Stimulated activated CD4-positive, alpha-beta T cell treated with anti-CD3 and anti-CD28 coated beads, Interleukin-15, amount 100 ng/mL, for 48 hours (primary cell): ENCODE results near the gene TAF11L5.
"Not testable (repeated sequence)": the region's sequence is repeated elsewhere in the genome, so short reads cannot be mapped to it uniquely, and the experiment has no call there.

Source experiments
- DNase-seq, 2 donors: peaks; one replicate each; pipeline ENCODE4 v3.0.0-alpha.2; 2020; ENCODE audit warnings: low read depth in 2 of 2

TAF11L5 gene

DNA sequence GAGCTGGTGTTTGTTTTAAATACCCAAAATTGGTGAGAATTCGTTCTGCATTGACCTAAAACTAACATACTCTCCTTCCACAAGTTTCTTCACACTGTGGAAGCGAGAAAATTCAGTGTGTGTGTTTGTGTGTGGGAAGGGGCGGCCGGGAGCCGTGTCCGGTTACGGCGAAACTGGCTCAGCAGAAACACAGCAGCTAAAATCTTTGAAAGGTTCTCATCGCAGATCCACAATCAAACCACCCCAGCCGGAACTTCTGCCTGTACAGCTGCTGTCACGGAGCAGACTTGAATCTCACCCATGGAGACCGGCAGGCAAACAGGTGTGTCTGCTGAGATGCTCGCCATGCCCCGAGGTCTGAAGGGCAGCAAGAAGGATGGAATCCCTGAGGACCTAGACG is at the start of gene TAF11L5:
Gene TAF11L5 (plus strand): TSS at position 301 of the 400 bp plus-strand sequence.
- not testable (repeated sequence) for DNase-seq

DNA sequence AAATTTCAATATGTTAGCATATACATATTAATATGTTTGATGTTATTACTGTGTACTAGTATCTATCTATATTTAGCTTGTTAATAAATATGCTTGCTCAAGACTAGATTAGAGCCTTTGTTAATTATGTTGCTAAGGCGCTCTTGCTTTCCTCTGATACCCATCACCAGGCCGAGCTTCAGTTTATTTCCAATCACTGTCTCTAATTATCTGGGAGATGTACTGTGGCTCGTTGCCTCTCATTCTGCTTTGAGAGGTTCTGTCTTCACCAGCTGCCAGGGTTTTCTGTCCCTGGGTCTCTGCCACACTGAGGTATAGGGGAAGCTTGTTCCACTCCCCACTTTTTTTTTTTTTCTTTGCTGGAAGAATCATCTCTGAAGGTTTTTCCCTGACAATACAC is 48.0 kb upstream of the TAF11L5 start:
- no peak for DNase-seq

DNA sequence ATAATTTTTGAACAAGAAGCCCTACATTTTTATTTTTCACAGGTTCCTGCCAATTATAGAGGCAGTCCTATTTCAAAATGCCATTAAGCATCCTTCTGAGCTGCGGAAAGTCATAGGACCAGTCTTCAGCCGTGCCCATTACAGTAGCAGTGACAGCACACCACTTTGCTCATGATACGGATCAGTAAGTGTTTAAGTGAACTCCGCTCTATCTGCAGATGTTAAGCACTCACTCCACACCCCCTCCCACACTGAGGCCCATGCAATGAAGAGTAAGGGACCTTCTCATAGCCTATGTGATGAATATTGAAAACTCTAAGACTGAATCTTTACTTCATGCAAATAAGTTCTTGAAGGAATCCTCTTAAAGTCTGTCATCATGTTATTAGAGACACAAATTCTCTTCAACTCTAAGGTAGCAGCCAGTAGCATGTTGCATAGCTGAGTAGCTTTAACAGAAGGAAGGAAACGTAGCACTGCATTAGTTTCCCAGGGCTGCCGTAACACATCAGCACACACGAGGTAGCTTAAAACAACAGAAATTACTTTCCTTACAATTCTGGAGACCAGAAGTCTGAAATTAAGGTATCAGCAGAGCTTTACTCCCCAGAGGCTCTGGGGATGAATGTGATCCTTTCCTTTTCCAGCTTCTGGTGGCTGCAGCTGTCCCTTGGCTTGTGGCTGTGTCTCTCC is 47.3 kb upstream of the TAF11L5 start:
- DNase-seq, result no peak

DNA sequence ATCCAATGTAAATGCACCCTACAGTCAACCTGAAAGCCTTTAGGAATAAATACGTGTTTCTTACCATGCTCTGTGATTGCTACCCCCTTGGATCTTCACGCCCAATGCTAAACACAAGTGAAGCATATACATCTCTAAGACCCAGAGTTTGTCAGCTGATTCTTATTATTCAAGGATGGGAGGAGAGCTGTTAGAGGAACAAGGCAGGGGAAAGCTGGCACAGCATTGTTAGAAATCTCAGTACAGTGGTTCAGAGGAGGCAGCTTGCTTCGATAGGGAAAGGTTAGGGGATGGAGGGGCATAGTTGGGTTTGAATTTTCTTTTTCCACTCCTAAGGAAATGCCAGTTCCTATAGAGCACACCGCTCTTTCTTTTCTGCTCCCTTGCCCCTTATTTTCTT is 43.7 kb upstream of the TAF11L5 start:
- no peak for DNase-seq

DNA sequence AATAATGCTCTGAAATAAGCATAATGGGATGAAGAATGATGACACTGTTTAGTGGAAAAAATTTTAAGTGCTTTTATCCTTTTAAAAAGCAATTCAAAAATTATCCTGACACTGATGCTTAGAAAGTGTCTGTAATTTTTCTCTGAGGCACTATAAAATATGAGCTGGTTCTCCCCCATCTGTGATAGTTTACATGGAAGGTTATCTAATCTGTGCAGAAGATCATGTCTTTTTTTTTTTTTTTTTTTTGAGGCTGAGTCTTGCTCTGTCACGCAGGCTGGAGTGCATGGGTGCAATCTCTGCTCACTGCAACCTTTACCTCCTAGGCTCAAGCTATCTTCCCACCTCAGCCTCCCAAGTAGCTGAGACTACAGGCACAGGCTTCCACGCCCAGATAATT is 42.2 kb upstream of the TAF11L5 start:
- no peak for DNase-seq

DNA sequence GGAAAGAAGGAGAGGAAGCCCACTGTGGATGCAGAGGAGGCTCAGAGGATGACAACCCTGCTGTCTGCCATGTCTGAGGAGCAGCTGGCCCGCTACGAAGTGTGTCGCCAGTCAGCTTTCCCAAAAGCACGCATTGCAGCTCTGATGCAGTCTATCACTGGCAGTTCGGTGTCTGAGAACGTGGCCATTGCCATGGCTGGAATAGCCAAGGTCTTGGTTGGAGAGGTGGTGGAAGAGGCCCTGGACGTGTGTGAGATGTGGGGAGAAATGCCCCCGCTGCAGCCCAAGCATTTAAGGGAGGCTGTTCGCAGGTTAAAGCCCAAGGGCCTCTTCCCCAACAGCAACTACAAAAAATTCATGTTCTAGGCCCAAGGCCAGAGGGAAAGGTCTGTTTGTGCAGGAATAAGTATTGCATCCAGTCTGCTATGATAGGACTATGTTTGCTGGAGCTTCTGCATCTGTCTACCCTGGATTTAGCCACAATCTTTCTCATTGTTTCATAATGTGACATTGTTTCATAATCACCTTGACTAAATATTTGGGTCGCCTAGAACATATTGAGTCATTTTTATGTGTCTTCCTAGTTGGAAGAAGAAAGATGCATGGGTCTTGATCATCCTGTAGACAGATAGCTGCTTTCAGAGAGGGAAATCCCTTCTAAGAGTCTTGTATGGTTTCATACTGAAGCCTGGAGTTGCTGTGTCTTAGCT is 38.4 kb upstream of the TAF11L5 start:
- DNase-seq, result not testable (repeated sequence)

DNA sequence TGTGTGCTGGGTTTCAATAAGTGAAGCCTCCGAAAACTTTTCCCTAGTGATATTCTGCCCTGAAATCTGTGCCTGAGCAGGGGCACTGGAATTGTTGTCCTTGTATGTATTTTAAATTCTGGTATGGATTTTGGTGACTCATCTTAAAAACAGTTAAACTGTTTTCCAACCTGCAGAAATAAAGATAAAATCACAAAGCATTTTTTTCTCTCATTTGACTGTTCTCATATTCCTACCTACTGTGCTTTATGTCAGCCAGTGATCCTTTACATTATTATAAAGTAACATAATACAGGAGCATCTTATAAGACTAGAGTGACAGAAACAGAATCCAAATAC is 37.9 kb upstream of the TAF11L5 start:
- no peak for DNase-seq

DNA sequence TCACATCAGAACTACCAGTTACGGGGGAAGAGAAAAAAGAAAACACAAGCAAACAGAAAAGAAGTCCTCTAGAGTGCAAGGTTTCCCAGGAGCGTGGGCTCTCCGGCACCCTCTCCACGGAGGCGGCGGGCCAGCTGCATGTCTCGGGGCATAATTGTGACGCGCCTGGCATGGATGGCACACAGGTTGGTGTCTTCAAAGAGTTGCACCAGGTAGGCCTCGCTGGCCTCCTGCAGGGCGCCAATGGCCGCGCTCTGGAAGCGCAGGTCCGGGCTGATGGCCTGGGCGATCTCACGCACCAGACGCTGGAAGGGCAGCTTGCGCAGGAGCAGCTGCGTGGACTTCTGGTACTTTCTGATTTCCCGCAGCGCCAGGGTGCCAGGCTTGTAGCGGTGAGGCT is 33.8 kb upstream of the TAF11L5 start:
- not testable (repeated sequence) for DNase-seq

DNA sequence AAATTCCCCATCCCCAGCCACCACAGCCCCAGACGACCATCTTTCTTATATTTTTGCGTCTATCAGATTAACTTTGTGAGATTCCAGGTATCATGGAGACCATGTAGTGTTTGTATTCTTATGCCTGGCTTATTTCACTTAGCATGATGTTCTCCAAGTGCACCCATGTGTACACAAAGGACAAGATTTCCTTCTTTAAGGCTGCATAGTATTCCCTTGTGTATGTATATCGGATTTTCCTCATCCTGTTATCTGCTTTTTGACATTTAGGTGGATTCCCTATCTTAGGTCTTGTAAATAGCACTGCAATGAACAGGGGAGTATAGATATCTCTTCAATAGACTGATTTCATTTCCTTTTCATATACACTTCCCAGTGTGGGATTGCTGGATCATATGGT is 32.3 kb upstream of the TAF11L5 start:
- no peak for DNase-seq

DNA sequence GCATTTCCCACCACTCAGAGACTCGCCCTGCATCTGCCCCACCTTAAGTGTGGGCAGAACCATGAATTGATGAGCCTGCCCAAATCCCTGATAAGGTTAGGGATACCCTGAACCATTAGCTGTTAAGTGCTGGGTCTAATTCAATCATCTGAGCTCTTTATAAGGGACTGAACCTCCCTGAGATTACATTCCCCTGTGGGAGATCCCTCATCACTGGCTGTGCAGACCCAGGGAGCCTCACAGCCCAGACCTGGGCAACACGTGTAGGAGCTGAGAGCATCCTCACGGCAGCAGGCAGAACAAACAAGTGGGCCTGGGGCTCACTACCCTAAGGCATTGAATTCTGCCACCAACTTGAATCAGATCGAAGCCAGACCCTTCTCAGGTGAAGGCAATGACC is 27.6 kb upstream of the TAF11L5 start:
- no peak for DNase-seq

DNA sequence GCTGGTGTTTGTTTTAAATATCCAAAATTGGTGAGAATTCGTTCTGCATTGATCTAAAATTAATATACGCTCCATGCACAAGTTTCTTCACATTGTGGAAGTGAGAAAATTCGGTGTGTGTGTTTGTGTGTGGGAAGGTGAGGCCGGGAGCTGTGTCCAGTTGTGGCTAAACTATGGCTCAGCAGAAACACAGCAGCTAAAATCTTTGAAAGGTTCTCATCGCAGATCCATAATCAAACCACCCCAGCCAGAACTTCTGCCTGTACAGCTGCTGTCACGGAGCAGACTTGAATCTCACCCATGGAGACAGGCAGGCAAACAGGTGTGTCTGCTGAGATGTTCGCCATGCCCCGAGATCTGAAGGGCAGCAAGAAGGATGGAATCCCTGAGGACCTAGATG is 27.1 kb upstream of the TAF11L5 start, which contains the start of gene TAF11L2:
Gene TAF11L2 (plus strand): TSS at position 301 of the 400 bp plus-strand sequence.
- DNase-seq, result not testable (repeated sequence)

DNA sequence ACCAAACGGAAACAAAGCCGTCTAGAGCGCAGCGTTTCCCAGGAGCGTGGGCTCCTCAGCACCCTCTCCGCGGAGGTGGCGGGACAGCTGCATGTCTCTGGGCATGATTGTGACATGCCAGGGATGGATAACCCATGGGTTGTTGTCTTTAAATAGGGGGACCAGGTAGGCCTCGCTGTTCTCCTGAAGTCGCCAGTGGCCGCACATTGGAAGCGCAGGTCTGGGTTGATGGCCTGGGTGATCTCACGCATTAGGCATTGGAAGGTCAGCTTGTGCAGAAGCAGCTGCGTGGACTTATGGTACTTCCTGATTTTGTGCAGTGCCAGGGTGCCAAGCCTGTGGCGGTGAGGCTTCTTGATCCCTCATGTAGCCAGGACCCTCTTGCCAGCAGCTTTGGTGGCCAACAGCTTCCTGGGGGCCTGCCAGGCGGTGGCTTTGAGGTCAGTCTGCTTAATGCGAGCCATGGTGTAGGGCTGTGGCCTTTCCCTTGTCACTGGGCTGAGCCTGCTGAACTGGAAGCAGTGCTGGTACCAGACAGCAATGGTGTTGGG is 13.2 kb upstream of the TAF11L5 start:
- DNase-seq, result no peak

DNA sequence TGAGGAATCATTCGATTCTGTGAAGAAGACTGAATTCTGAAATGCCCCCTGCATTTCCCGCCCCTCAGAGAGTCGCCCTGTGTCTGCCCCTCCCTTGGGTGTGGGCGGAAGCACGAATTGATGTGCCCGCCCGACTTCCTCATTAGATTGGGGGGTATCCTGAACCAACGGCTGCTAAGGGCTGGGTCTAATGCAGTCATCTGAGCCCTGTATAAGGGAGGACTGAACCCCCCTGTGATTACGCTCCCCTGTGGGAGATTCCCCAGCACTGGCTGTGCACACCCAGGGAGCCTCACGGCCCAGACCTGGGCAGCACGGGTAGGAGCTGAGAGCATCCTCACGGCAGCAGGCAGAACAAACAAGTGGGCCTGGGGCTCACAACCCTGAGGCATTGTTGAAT is 7.5 kb upstream of the TAF11L5 start:
- DNase-seq, result not testable (repeated sequence)

DNA sequence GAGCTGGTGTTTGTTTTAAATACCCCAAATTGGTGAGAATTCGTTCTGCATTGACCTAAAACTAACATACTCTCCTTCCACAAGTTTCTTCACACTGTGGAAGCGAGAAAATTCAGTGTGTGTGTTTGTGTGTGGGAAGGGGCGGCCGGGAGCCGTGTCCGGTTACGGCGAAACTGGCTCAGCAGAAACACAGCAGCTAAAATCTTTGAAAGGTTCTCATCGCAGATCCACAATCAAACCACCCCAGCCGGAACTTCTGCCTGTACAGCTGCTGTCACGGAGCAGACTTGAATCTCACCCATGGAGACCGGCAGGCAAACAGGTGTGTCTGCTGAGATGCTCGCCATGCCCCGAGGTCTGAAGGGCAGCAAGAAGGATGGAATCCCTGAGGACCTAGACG is 7.0 kb upstream of the TAF11L5 start, which contains the start of gene TAF11L3:
Gene TAF11L3 (plus strand): TSS at position 301 of the 400 bp plus-strand sequence.
- DNase-seq, result not testable (repeated sequence)

DNA sequence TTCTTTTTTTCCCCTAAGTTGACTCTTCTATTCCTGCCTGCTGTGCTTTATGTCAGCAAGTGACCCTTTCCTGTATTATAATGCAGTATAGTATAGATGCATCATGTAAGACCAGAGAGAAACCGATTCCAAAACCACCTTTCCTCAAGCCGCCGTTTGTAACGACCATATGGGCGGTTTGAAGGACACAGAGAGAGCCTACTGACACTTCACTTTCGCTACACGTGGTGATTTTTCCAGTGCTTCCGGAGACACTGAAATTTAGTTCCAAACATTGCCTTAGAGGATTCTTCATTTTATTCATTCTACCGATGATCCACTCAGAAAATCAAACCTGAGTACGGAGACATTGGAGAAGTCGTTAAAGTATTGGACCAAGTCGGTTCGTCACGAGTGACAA is 5.5 kb upstream of the TAF11L5 start:
- DNase-seq, result not testable (repeated sequence)

DNA sequence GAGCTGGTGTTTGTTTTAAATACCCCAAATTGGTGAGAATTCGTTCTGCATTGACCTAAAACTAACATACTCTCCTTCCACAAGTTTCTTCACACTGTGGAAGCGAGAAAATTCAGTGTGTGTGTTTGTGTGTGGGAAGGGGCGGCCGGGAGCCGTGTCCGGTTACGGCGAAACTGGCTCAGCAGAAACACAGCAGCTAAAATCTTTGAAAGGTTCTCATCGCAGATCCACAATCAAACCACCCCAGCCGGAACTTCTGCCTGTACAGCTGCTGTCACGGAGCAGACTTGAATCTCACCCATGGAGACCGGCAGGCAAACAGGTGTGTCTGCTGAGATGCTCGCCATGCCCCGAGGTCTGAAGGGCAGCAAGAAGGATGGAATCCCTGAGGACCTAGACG is 3.5 kb upstream of the TAF11L5 start, which contains the start of gene TAF11L4:
Gene TAF11L4 (plus strand): TSS at position 301 of the 400 bp plus-strand sequence.
- DNase-seq, result not testable (repeated sequence)

DNA sequence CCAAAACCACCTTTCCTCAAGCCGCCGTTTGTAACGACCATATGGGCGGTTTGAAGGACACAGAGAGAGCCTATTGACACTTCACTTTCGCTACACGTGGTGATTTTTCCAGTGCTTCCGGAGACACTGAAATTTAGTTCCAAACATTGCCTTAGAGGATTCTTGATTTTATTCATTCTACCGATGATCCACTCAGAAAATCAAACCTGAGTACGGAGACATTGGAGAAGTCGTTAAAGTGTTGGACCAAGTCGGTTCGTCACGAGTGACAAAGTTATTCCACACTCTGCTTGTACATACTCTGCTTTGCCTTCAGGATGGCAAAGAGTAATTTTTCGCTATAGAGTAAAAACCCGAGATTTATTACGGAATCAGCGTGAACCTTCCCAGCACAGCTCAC is 1.5 kb downstream of the TAF11L5 start:
- DNase-seq, result not testable (repeated sequence)

DNA sequence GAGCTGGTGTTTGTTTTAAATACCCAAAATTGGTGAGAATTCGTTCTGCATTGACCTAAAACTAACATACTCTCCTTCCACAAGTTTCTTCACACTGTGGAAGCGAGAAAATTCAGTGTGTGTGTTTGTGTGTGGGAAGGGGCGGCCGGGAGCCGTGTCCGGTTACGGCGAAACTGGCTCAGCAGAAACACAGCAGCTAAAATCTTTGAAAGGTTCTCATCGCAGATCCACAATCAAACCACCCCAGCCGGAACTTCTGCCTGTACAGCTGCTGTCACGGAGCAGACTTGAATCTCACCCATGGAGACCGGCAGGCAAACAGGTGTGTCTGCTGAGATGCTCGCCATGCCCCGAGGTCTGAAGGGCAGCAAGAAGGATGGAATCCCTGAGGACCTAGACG is 3.3 kb downstream of the TAF11L5 start, which contains the start of gene TAF11L6:
Gene TAF11L6 (plus strand): TSS at position 301 of the 400 bp plus-strand sequence.
- DNase-seq, result not testable (repeated sequence)
